Embryonic facial prominence (tissue), 1 donor: ENCODE results near the gene BTNL2.

Experiments
- DNase-seq: peaks from one replicate; pipeline ENCODE4 v3.0.0-alpha.2; 2016; ENCODE audit errors: extremely low spot score

Gene BTNL2

DNA sequence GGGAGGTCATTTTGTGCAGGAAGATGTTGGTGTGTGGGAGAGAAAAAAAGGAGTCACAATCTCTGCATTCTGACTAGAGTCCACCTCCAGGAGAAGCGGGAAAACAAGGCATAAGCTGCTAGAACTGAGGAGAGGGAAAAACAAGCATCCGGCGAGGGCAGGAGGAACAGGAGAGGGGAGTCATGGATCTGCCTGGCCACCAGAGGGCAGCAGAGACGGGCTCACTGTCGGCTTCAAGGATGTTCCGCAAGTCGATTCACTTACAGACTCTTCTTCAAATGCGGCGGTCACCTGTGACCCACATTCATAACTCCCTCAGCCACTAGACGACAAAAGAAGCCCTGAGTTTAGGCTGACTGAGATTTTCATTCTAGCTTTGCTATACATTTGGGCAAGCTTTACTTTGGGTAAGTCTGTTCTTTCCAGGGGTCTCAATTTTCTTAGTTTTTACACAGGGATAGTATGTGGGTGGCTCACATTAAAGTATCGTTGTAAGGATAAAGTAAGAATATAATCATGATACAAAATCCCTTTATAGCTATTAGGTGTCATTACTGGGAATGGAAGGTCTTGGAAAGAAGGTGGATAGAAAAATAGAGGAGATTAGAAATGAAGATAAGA is 6.6 kb upstream of the BTNL2 start:
- peak; percentile 54 for DNase-seq

GRCh38 chr6:32411566-32412327 is 4.8 kb upstream of the BTNL2 start:
- DNase-seq, result no peak

DNA sequence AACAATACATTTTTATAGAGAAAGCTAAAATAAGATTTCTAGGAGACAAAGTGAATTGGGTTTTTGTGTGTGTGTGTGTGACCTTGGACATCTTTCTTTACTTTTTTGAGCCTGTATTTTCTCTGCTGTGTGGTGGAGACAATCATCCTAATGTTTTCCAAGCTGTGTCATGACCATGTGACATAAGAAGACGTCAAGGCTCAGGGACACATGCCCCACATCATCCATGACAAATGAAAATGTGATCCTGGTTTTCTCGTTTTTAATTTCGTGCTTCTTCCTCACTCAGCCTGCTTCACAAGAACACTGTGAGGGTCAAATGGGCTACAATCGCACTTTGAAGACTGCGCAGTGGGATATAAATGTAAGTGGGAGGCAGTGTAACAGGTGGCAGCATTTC is 3.9 kb upstream of the BTNL2 start:
- no peak for DNase-seq

DNA sequence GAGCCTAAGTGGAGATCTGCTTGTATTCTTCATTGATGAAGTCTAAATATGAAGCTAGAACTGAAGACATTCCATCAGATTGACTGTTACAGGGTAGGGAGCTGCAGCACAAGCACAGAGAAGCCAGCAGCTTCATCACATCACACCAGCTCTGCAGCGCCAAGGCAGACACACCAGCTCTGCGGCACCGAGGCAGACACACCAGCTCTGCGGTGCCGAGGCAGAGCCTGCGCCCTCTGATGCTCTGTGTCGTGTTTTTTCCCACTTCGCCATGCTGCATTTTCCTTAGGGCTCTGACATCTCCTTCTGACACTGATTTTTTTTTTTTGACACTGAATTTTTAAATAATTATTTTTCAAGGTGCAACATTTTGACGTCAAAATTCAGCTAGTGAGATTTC is 784 bp downstream of the BTNL2 start:
- DNase-seq, result no peak

DNA sequence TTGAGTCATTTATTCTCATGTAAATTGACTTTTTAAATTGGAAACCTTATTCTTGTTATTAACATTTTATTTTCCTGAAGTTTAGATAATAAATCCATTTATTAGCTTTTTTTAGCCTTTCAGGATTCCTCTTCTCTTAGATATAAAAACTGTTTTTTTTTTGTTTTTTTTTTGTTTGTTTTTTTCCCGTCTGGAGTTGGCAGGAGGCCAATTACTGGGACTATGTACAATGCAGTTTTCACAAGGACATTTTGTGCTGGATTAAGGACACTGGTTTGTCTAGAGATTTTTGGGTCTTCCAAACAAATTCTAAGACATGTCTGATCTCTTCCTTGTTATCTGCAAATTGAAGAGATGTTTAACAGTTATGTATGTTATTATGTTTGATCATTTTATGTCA is 1.3 kb downstream of the BTNL2 start:
- DNase-seq, result no peak

- no peak for DNase-seq
Measured at GRCh38 chr6:32402812-32403211, 4.2 kb downstream of the BTNL2 start.

- DNase-seq, result no peak
Measured at GRCh38 chr6:32401284-32401963, 5.6 kb downstream of the BTNL2 start.

DNA sequence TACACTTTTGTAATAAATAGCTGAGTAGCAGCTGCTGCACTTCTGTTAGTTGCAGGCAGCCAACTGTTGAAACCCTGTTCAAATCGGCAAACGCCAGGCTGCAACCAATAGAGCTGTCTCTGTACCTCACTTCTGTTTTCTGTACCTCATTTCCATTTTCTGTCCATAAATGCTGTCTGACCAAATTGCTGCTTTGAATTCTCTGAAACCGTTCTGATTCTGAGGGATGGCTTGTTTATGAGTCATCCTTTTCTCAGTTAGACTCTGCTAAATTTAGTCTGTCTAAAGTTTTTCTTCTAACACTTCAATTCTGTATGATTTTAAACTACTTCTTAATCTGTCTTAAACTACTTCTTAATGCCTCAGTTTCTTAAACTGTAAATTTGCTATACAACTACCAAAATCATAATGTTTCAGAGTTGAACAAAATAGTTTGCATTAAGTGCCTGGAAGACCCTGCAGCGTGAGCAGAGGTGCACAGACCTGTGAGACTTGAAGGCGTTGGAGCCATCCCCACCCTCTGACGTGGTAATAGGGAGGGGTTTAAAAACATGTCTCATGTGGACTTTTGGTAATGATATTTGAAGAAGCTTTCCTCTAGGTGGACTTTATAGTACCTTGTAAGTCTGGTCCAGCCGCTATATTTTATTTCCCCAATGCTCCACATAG is 9.6 kb downstream of the BTNL2 start:
- DNase-seq, result no peak

DNA sequence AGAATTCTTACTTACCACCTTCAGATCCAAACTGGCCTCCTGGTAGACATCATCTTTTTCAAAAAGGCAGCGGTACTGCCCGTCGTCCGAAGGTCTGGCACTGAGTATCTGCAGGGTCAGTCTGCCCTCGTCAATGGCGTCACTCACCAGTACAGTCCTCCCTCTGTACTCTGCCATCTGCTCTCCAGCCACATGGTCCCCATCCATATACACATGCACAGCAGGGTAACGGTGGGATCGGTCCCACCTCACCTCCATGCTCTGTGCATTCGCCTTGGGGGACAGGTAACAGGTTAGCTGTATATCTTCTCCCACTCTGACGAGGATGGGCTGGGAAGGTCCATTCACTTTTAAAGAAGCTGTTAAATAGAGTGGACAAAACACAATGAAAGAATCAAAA is 11.0 kb downstream of the BTNL2 start:
- no peak for DNase-seq

DNA sequence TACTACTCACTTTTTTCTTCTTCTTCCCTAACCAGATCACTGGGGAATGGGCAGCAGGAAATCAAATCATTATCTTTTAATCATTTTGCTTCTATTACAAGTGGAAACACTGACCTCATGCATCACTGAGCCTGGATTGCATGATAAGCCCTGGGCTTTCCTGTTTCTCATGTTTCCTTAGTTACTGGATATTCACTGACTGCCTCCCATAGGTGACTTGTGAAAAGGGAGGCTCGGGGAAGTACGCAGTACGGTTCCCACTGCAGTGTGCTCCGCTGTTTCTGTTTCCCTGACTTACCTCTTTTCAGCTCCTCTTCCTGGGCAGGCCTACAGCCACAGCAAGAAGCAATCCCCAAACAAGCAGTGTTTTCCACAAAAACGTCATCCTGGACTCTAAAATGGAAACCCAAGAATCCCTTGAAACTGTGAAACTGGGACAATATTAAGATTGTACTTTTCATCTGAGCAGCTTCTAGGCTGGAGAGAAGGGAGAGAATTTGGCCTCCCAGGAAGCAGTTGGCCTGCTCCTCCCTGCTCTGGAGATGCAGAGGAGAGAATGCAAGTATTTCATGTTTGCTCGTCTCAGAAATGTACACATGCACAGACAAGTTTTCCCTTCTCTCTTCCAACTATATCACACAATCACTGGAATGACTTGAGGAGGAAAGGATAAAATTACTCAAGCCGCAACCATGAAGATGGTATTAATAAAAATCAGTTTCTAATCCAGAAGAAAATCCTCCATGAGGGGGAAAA is 13.1 kb downstream of the BTNL2 start:
- peak; percentile 48 for DNase-seq

DNA sequence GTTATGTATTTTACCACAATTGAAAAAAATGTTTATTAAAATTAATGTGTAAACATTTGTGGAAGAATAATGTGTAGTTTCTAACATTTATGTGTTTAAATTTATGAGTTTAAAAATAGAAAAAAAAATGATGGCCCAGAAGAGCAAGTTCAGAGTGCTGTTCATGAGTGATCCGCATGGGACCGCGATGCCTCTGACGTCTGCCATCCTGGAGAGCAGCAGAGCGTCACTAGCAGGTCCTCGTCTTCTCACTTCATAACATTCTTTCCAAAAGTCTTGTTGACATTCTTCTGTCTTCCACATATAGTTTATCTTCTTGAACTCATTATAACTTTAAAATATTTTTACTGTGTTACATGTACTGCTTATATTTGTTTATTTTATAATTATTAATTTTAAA is 15.5 kb downstream of the BTNL2 start:
- no peak for DNase-seq

DNA sequence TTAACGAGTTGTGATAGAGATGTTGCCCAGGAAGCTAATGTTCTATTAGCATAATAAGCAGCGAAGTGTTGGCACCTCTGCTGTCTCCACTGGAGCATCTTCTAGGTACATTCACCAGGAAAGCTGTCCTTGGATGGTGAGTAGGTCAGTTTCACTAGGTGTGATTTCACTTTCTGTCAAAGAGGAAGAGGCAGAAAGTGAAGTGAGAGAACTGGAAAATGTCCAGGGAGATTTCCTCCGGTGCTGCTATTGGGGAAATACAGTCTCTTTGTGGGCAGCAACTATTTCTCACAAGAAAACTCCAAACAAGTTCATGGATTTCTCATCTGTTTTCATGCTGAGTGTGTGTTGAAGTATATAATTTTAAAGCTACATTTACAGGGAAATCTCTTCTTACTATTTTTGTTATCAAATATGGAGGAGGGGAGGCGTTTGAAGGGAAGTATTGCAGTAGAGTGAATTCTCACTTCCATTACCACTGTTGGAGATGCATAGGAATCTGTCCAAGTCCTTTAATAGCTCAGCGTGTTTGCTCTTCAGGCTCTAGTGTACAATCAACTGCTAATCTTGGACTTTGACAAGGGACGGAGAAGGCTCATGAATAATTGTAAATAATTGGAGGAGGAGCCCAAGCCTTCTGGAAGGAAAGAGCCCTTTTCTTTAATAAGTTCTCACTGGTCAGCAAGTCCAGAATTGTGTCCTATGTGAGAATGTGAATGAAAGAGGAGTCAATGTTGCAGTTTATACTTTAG is 19.2 kb downstream of the BTNL2 start:
- DNase-seq, result no peak

- DNase-seq, result no peak
Measured at GRCh38 chr6:32386040-32386439, 20.9 kb downstream of the BTNL2 start.

- DNase-seq, result no peak
Measured at GRCh38 chr6:32382757-32383420, 24.1 kb downstream of the BTNL2 start.

DNA sequence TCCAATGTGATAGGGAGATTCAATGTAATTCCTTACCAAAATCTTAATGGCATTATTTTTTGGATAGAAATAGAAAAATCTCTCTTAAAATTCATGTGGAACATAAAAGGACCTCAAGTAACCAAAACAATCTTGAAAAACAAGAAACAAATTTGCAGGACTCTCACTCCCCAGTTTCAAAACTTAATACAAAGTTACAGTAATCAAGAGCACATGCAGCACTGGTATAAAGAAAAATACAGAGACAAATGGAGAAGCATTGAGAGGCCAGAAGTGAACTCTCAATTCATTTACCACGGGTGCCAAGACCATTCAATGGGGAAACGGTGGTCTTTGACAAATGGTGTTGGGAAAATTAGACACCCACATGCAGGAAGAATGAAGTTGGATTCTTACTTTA is 27.4 kb downstream of the BTNL2 start:
- DNase-seq, result no peak

DNA sequence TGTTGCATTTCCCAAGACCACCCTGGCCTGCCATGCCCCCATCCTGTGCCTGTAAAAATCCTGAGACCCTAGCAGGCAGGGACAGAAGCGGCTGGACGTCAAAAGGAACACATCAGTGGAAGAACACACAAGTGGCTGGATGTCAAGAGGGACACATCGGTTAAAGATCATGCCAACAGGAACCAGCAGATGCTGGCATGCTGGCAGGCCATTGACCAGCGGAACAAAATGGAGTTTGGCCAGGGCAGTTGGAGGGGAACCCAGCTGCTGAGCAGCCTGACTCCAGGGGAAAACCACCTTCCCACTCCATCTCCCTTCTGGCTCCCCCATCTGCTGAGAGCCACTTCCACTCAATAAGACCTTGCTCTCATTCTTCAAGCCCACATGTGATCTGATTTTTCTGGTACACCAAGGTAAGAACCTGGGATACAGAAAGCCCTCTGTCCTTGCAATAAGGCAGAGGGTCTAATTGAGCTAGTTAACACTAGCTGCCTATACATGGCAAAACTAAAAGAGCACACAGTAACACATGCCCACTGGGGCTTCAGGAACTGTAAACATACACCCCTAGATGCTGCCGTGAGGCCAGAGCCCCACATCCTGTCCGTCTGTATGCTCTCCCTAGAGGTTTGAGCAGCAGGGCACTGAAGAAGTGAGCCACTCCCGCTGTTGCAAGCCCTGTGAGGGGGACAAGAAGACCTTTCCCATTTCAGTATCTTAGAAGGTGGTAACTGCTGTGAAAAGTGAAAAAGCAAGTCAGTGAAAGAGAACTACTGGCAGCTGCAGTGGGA is 31.0 kb downstream of the BTNL2 start:
- DNase-seq, result no peak

DNA sequence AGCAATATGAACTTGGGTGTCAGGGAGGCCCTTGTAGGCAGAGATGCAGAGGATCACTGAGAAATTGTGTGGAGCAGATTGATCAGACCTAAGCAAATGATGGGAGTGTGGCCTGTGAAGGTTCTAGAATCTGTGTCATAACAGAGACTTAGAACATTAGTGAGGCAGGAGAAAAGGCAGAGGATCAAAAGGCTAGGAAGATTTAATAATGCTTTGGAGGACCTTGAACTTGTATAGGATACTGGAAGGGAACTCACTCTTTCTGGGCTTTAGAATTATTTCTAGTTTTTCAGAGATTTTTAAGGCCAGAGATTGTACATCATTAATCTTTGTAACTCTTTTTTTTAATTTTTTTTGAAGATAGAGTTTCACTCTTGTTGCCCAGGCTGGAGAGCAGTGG is 35.2 kb downstream of the BTNL2 start, which contains the start of gene TSBP1:
Gene TSBP1, minus strand, starts transcription at position 101 of the 400 bp plus-strand sequence. CDS start 197 bp downstream, outside the sequence.
- no peak for DNase-seq

- no peak for DNase-seq
Measured at GRCh38 chr6:32371229-32371628, 35.8 kb downstream of the BTNL2 start.

GRCh38 chr6:32370505-32370904 is 36.5 kb downstream of the BTNL2 start:
- DNase-seq, result no peak

GRCh38 chr6:32369660-32370059 is 37.3 kb downstream of the BTNL2 start:
- no peak for DNase-seq
